Measurements from ENCODE around the gene NPC1. TPM values are rescaled to one million over a fixed set of nuclear protein-coding genes. Genes with fewer than 3 reads are reported as not detected.

The NPC1 gene
- total RNA-seq, 4 donors from 2014 or later: 62.8 to 96.4 (median 77.3) TPM

- Histone ChIP-seq H3K9me3 (no peaks in the 10 kb centered on the region), H3K36me3 (peaks cover 4 to 99% (median 17%) of the 10 kb centered on the region in 3 donors), H3K27me3 (no peaks in the 10 kb centered on the region), H3K4me1 (no peaks in the 10 kb centered on the region), H3K27ac (no peak overlapping the region), H3K4me3 (no peak overlapping the region)
- 84 to 87% methylated on average over 9 of the region's 9 CpGs for WGBS, 2 donors
- no peak for DNase-seq (ENCODE audit: low spot score in 2 of 2)
- TF ChIP-seq EP300 (IDR thresholded peaks at IDR 0.05) (no peak), CTCF (IDR thresholded peaks at IDR 0.05) (no peak), POLR2A (IDR thresholded peaks at IDR 0.05) (no peak)
These were observed 46.3 kb downstream of the NPC1 start for GRCh38 chr18:23539911-23540525.

DNA sequence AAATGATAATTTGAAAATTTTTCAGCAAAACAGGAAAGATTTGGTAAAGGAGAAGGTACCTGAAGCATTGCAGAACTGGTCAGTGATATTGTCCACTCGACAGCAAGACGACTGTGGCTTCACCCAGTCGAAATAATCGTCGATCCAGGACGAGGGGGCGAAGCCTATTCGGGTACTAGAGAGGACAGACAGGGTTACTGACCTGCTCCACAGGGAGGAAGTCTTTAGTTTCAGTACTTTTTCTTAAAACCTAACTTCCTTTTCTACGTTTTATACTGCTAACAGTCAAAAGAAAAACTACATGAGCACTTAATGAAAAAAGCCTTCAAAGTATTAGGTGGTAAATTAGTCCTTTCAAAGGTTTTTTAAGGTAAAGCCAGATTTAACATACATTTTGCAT lies 47.0 kb downstream of the NPC1 start:
- TF ChIP-seq EP300 (IDR thresholded peaks at IDR 0.05): no peak
- TF ChIP-seq POLR2A (IDR thresholded peaks at IDR 0.05): no peak
- TF ChIP-seq CTCF (IDR thresholded peaks at IDR 0.05): no peak
- Histone ChIP-seq H3K4me1 (no peaks in the 10 kb centered on the region), H3K4me3 (no peak overlapping the region), H3K9me3 (no peaks in the 10 kb centered on the region), H3K27me3 (no peaks in the 10 kb centered on the region), H3K27ac (no peak overlapping the region), H3K36me3 (peaks cover 4 to 99% (median 25%) of the 10 kb centered on the region in 3 donors)
- 77 to 86% methylated on average over 9 of the region's 9 CpGs for WGBS, 2 donors
- no peak for DNase-seq (ENCODE audit: low spot score in 2 of 2)

GRCh38 chr18:23538870-23539269 lies 47.4 kb downstream of the NPC1 start:
- Histone ChIP-seq H3K27me3 (no peaks in the 10 kb centered on the region), H3K36me3 (peaks cover 4 to 99% (median 29%) of the 10 kb centered on the region in 3 donors), H3K27ac (no peak overlapping the region), H3K4me1 (no peaks in the 10 kb centered on the region), H3K9me3 (no peaks in the 10 kb centered on the region), H3K4me3 (no peak overlapping the region)
- DNase-seq (ENCODE audit: low spot score in 2 of 2): no peak
- WGBS, 2 donors: 81 to 86% methylated on average over 6 of the region's 6 CpGs
- no peak for TF ChIP-seq CTCF (IDR thresholded peaks at IDR 0.05)
- no peak for TF ChIP-seq POLR2A (IDR thresholded peaks at IDR 0.05)
- no peak for TF ChIP-seq EP300 (IDR thresholded peaks at IDR 0.05)

- no peak for DNase-seq (ENCODE audit: low spot score in 2 of 2)
- Histone ChIP-seq H3K4me1 (no peaks in the 10 kb centered on the region), H3K4me3 (no peak overlapping the region), H3K27me3 (no peaks in the 10 kb centered on the region), H3K36me3 (peaks cover 4 to 99% (median 33%) of the 10 kb centered on the region in 3 donors), H3K27ac (no peak overlapping the region), H3K9me3 (no peaks in the 10 kb centered on the region)
- TF ChIP-seq CTCF (IDR thresholded peaks at IDR 0.05): no peak
- TF ChIP-seq POLR2A (IDR thresholded peaks at IDR 0.05): no peak
- TF ChIP-seq EP300 (IDR thresholded peaks at IDR 0.05): no peak
- 82 to 88% methylated on average over 9 of the region's 9 CpGs for WGBS, 2 donors
These were observed 48.3 kb downstream of the NPC1 start for GRCh38 chr18:23538001-23538400.

DNA sequence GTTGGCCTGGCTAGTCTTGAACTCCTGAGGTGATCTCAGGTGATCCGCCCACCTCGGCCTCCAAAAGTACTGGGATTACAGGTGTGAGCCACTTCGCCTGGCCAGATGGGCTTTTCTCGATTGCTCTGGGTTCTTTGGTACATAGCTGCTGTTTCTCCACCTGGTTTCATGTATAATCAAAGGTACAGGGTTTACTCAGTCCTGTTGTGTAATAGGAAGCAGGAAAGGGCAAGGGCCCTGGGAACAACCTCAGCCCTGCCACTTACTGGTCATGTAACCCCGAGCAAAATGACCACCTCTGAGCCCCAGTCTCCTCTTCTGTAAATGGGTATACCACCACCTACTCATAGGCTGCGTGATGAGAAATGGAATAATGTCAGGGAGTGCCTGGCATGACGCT lies 49.0 kb downstream of the NPC1 start:
- no peaks in the 10 kb centered on the region for H3K4me1 ChIP-seq
- no peak for DNase-seq (ENCODE audit: low spot score in 2 of 2)
- H3K4me3 ChIP-seq: no peak overlapping the region
- H3K36me3 ChIP-seq: peaks cover 4 to 99% (median 38%) of the 10 kb centered on the region in 3 donors
- no peaks in the 10 kb centered on the region for H3K9me3 ChIP-seq
- no peak overlapping the region for H3K27ac ChIP-seq
- TF ChIP-seq POLR2A (IDR thresholded peaks at IDR 0.05): no peak
- WGBS, 2 donors: 91 to 97% methylated on average over 7 of the region's 7 CpGs
- H3K27me3 ChIP-seq: no peaks in the 10 kb centered on the region
